GM23248 (cell line): ENCODE measurements around the gene TMEM154. TPM values are rescaled to one million over a fixed set of nuclear protein-coding genes. Genes with fewer than 3 reads are reported as not detected.

Experiments used
- DNase-seq: peaks from one replicate; pipeline ENCODE4 v3.0.0-alpha.2; 2015
- H2AFZ ChIP-seq: fragments of 200-600 bp; sonication (generic); 2 replicates; pipeline ENCODE4 v1.6.1; 2016; ENCODE audit warnings: antibody characterized with exemption
- H3F3A ChIP-seq: fragments of 200-600 bp; sonication (generic); 2 replicates; pipeline ENCODE4 v1.6.1; 2016; ENCODE audit warnings: mild to moderate bottlenecking, antibody characterized with exemption, mixed run types; ENCODE audit not compliant: insufficient read depth
- H3K27ac ChIP-seq: fragments of 200-600 bp; sonication (generic); 2 replicates; pipeline ENCODE4 v1.5.1; 2016; ENCODE audit warnings: mild to moderate bottlenecking
- H3K27me3 ChIP-seq: fragments of 200-600 bp; sonication (generic); replicated peaks from 2 replicates; pipeline ENCODE4 v1.6.1; 2016; ENCODE audit warnings: mild to moderate bottlenecking; ENCODE audit not compliant: insufficient read depth
- H3K36me3 ChIP-seq: fragments of 200-600 bp; sonication (generic); 2 replicates; pipeline ENCODE4 v1.6.1; 2016; ENCODE audit warnings: low read depth, mild to moderate bottlenecking
- H3K4me1 ChIP-seq: fragments of 200-600 bp; sonication (generic); 2 replicates; pipeline ENCODE4 v1.6.1; 2016; ENCODE audit warnings: mild to moderate bottlenecking; ENCODE audit not compliant: insufficient read depth
- H3K4me2 ChIP-seq: fragments of 200-600 bp; sonication (generic); one replicate; pipeline ENCODE4 v1.6.1; 2016; ENCODE audit warnings: mild to moderate bottlenecking; ENCODE audit not compliant: unreplicated experiment
- H3K4me3 ChIP-seq: fragments of 200-600 bp; sonication (generic); 2 replicates; pipeline ENCODE4 v1.5.1; 2016; ENCODE audit warnings: mild to moderate bottlenecking
- H3K79me2 ChIP-seq: fragments of 200-600 bp; sonication (generic); 2 replicates; pipeline ENCODE4 v1.6.1; 2016; ENCODE audit warnings: mild to moderate bottlenecking; ENCODE audit not compliant: insufficient read depth
- H3K9ac ChIP-seq: fragments of 200-600 bp; sonication (generic); 2 replicates; pipeline ENCODE4 v1.6.1; 2016; ENCODE audit warnings: mild to moderate bottlenecking
- H3K9me2 ChIP-seq: fragments of 200-600 bp; sonication (generic); 2 replicates; pipeline ENCODE4 v1.6.1; 2016; ENCODE audit warnings: mixed run types, mild to moderate bottlenecking, moderate library complexity; ENCODE audit not compliant: insufficient read depth
- H3K9me3 ChIP-seq: fragments of 200-600 bp; sonication (generic); one replicate; pipeline ENCODE4 v1.6.1; 2017; ENCODE audit warnings: low read depth
- H4K20me1 ChIP-seq: fragments of 200-600 bp; sonication (generic); 2 replicates; pipeline ENCODE4 v1.6.0; 2016; ENCODE audit not compliant: insufficient read depth
- EZH2 ChIP-seq: fragments of 200-600 bp; sonication (generic); IDR thresholded peaks from 2 replicates; pipeline ENCODE4 v1.6.1; 2018; ENCODE audit warnings: antibody characterized with exemption, mild to moderate bottlenecking; ENCODE audit not compliant: insufficient read depth, poor library complexity, severe bottlenecking
- EZH2phosphoT487 ChIP-seq: fragments of 200-600 bp; sonication (generic); IDR thresholded peaks from 2 replicates; pipeline ENCODE4 v1.6.1; 2018; ENCODE audit warnings: antibody characterized with exemption, moderate library complexity, mild to moderate bottlenecking, low read depth; ENCODE audit not compliant: insufficient read depth
- WGBS, 2 experiments: methylation state at CpG; one replicate each; pipeline ENCODE4 v1.1.6; 2015 to 2017; ENCODE audit warnings: low lambda C conversion rate in 2 of 2, low coverage in 1 of 2; ENCODE audit errors: missing lambda C conversion rate in 2 of 2; 5-methylcytosine and 5-hydroxymethylcytosine counted together
- in situ Hi-C: fragments of 300-500 bp; cut with MboI; formaldehyde crosslinking; loops from 2 replicates; pipeline ENCODE4 v1.15.0; 2020
- polyA plus RNA-seq: library from polyadenylated mRNA; unstranded; fragments of >200 nt; fragmentation: Nextera tagmentation; extraction: Ambion mirVana; gene quantifications from 2 replicates; pipeline ENCODE4 v1.2.1, GENCODE V29; 2016
- total RNA-seq: library from RNA; depleted of rRNA; stranded (reverse); fragments of >200 nt; shearing (Covaris generic); gene quantifications from 2 replicates; pipeline ENCODE4 v1.2.3, GENCODE V29; 2014

The TMEM154 gene
- total and polyA plus RNA-seq, 2 experiments from 2014 or later, result 11.9 to 17.3 TPM

DNA sequence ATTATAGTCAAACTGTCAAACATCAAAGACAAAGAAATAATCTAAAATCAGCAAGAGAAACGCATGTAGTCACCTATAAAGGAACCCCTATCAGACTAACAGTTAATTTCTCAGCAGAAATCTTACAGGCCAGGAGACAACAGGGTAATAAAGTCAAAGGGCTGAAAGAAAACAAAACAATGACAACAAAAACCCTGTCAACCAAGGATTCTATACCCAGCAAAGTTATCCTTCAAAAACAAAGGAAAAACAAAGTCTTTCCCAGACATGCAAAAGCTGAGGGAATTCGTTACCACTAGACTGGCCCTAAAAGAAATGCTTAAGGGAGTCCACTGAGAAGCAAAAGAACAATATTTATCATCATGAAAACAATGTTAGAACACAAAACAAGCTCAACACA is 22.1 kb downstream of the TMEM154 start:
- no peaks in the 10 kb centered on the region for H3K79me2 ChIP-seq
- H3K9ac ChIP-seq, result no peak overlapping the region
- H3K4me2 ChIP-seq, result no peak overlapping the region
- H3K27me3 ChIP-seq, result no peaks in the 10 kb centered on the region
- H3F3A ChIP-seq, result no peaks in the 10 kb centered on the region
- in situ Hi-C loops, result no loop called here
- H3K4me3 ChIP-seq, result no peak overlapping the region
- WGBS, 2 experiments, result 63 to 67% methylated on average over 2 of the region's 2 CpGs
- H2AFZ ChIP-seq, result no peak overlapping the region
- H3K9me3 ChIP-seq, result no peaks in the 10 kb centered on the region
- no peaks in the 10 kb centered on the region for H3K4me1 ChIP-seq
- no peak for DNase-seq
- H3K27ac ChIP-seq, result no peak overlapping the region
- H4K20me1 ChIP-seq, result no peaks in the 10 kb centered on the region
- no peaks in the 10 kb centered on the region for H3K36me3 ChIP-seq
- H3K9me2 ChIP-seq, result no peaks in the 10 kb centered on the region
- no peak for TF ChIP-seq EZH2phosphoT487
- no peak for TF ChIP-seq EZH2

DNA sequence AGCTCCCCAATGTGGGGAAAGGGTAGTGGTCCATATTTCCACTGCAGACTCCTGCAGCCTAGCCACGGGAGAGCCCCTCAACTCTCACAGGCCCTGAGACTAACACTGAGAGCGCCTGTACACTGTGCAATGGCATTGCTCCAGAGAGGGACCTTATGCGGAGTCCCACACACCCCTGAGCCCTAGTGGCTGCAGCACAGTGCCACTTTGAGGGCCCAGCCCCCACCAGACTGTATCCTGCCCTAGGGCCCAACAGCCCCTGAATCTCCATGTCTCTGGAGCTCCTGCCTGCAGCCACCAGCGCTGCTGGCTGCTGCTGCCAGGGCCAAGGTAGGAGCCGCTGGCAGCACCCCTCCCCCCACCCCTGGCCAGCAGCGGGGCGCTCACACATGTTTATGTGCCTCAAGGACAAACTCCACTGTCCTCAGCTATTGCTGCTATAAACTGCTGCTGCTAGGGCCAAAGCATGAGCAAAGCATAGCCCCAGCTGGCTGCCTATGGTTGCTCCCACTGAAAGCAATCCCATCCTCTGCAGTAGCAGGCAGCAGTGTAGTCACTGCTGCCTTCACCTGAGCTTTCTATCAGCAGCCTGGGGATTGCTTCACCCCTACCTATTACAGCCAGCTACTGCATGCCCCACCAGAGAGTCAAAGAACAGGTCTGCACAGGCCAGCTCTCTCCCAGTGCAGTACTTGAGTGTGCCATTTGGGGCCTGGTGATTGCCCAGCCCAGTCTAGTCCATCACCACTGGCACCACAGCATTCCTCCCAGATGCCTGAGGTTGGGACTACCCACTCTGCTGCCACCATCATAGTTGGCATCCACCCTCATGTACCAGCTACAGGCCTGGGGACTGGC is 24.3 kb downstream of the TMEM154 start:
- Histone ChIP-seq H3K9me3 (no peaks in the 10 kb centered on the region), H3K9ac (no peak overlapping the region), H3K27ac (no peak overlapping the region), H2AFZ (no peak overlapping the region), H3K4me3 (no peak overlapping the region), H3K9me2 (no peaks in the 10 kb centered on the region), H3K27me3 (no peaks in the 10 kb centered on the region), H3K36me3 (no peaks in the 10 kb centered on the region), H3K4me2 (no peak overlapping the region), H4K20me1 (no peaks in the 10 kb centered on the region), H3K4me1 (no peaks in the 10 kb centered on the region), H3K79me2 (no peaks in the 10 kb centered on the region), H3F3A (no peaks in the 10 kb centered on the region)
- DNase-seq, result no peak
- in situ Hi-C loops, result no loop called here
- WGBS, 2 experiments, result 86 to 95% methylated on average over 5 to 7 of the region's 7 CpGs
- TF ChIP-seq EZH2 (no peak), EZH2phosphoT487 (no peak)

DNA sequence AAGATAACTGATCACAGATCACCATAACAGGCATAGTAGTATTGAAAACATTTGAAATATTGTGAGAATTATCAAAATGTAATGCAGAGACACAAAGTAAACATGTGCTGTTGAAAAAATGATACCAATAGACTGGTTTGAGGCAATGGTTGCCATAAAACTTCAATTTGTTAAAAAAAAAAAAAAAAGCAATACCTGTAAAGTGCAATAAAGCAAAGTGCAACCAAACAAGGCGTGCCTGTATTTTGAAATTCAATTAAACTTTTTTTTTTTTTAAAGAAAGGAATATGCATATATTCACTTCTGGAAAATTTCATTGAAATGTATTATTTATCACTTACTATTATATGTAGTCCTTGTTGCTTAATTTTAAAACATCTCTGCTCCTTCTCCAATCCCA is 27.7 kb downstream of the TMEM154 start:
- H2AFZ ChIP-seq, result no peak overlapping the region
- no peaks in the 10 kb centered on the region for H3K36me3 ChIP-seq
- no peak for DNase-seq
- TF ChIP-seq EZH2 (no peak), EZH2phosphoT487 (no peak)
- no peak overlapping the region for H3K9ac ChIP-seq
- no peak overlapping the region for H3K27ac ChIP-seq
- no peaks in the 10 kb centered on the region for H3K9me2 ChIP-seq
- no peak overlapping the region for H3K4me2 ChIP-seq
- H3K79me2 ChIP-seq, result no peaks in the 10 kb centered on the region
- H3F3A ChIP-seq, result no peaks in the 10 kb centered on the region
- H3K4me1 ChIP-seq, result no peaks in the 10 kb centered on the region
- WGBS, 2 experiments, result 88 to 96% methylated on average over 1 of the region's 1 CpG
- no peaks in the 10 kb centered on the region for H3K27me3 ChIP-seq
- in situ Hi-C loops, result no loop called here
- H3K9me3 ChIP-seq, result no peaks in the 10 kb centered on the region
- H4K20me1 ChIP-seq, result no peaks in the 10 kb centered on the region
- no peak overlapping the region for H3K4me3 ChIP-seq

DNA sequence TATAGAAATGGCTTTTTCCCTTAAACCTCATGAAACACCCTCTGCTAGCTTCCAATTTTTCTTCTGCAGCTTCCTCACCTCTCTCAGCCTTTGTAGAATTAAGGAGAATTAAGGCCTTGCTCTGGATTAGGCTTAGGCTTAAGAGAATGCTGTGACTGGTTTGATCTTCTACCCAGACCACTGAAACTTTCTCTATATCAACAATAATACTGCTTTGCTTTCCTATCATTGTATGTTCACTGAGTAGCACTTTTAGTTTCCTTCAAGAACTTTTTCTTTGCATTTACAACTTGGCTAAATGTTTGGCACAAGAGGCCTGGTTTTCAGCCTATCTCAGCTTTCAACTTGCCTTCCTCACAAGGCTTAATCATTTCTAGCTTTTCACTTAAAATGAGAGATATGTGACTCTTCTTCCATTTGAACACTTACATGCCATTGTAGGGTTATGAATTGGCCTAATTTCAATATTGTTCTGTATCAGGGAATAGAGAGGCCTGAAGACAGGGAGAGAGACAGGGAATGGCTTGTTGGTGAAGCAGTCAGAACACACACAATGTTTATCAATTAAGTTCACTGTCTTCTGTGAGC is 28.2 kb downstream of the TMEM154 start:
- TF ChIP-seq EZH2, result no peak
- TF ChIP-seq EZH2phosphoT487, result no peak
- Histone ChIP-seq H3K9ac (no peak overlapping the region), H3K79me2 (no peaks in the 10 kb centered on the region), H4K20me1 (no peaks in the 10 kb centered on the region), H2AFZ (no peak overlapping the region), H3K27me3 (no peaks in the 10 kb centered on the region), H3K4me2 (no peak overlapping the region), H3K9me2 (no peaks in the 10 kb centered on the region), H3K27ac (no peak overlapping the region), H3K9me3 (no peaks in the 10 kb centered on the region), H3K36me3 (no peaks in the 10 kb centered on the region), H3K4me3 (no peak overlapping the region), H3F3A (no peaks in the 10 kb centered on the region), H3K4me1 (no peaks in the 10 kb centered on the region)
- in situ Hi-C loops, result no loop called here
- no peak for DNase-seq
